HUES48 (cell line): Measurements from ENCODE around the gene CTDSPL.
"Not testable (repeated sequence)": the region's sequence is repeated elsewhere in the genome, so short reads cannot be mapped to it uniquely, and the experiment has no call there.

Source experiments
- H3K27ac ChIP-seq: one replicate; pipeline ENCODE4 v1.7.0; 2013; ENCODE audit warnings: low read depth, low read length, inconsistent platforms
- H3K27me3 ChIP-seq: 2 replicates; pipeline ENCODE4 v1.6.1; 2013; ENCODE audit warnings: mild to moderate bottlenecking, low read length; ENCODE audit not compliant: control insufficient read depth, insufficient read depth
- H3K36me3 ChIP-seq: 2 replicates; pipeline ENCODE4 v1.6.1; 2013; ENCODE audit warnings: low read length; ENCODE audit not compliant: control insufficient read depth, insufficient read depth
- H3K4me1 ChIP-seq: 2 replicates; pipeline ENCODE4 v1.6.1; 2013; ENCODE audit warnings: mild to moderate bottlenecking, low read length; ENCODE audit not compliant: control insufficient read depth, insufficient read depth
- H3K4me3 ChIP-seq: 2 replicates; pipeline ENCODE4 v1.5.1; 2013; ENCODE audit warnings: mild to moderate bottlenecking, low read depth, low read length
- H3K9ac ChIP-seq: 2 replicates; pipeline ENCODE4 v1.6.1; 2013; ENCODE audit warnings: mild to moderate bottlenecking, low read depth, low read length, moderate library complexity
- H3K9me3 ChIP-seq: 2 replicates; pipeline ENCODE4 v1.6.1; 2013; ENCODE audit warnings: low read length; ENCODE audit not compliant: control insufficient read depth, insufficient read depth

The CTDSPL gene

GRCh38 chr3:37861620-37862041 lies at the start of gene CTDSPL:
Gene CTDSPL, plus strand, starts transcription at chr3:37861880. Its CDS starts 320 bp downstream, at chr3:37862200.
- H3K4me1 ChIP-seq, result peaks cover 27% of the 10 kb centered on the region
- peaks cover 15% of the 10 kb centered on the region for H3K27me3 ChIP-seq
- H3K36me3 ChIP-seq, result no peaks in the 10 kb centered on the region
- H3K9me3 ChIP-seq, result 0 out of 2 replicates have a peak, but pooled peaks cover 3% of the 10 kb centered on the region
- H3K9ac ChIP-seq, result peak within 1 kb of the TSS; percentile 58
- H3K27ac ChIP-seq, result no peak within 1 kb of the TSS
- H3K4me3 ChIP-seq, result peak within 1 kb of the TSS; percentile 86

- H3K36me3 ChIP-seq, result no peaks in the 10 kb centered on the region
- no peaks in the 10 kb centered on the region for H3K27me3 ChIP-seq
- no peaks in the 10 kb centered on the region for H3K9me3 ChIP-seq
- no peak overlapping the region for H3K4me3 ChIP-seq
- H3K27ac ChIP-seq, result no peak overlapping the region
- H3K4me1 ChIP-seq, result no peaks in the 10 kb centered on the region
- H3K9ac ChIP-seq, result no peak overlapping the region
These were observed 49.2 kb upstream of the CTDSPL start for GRCh38 chr3:37812499-37812896.

GRCh38 chr3:37813403-37813802 lies 48.3 kb upstream of the CTDSPL start:
- H3K4me1 ChIP-seq, result no peaks in the 10 kb centered on the region
- H3K27me3 ChIP-seq, result no peaks in the 10 kb centered on the region
- H3K27ac ChIP-seq, result no peak overlapping the region
- H3K9ac ChIP-seq, result no peak overlapping the region
- no peaks in the 10 kb centered on the region for H3K36me3 ChIP-seq
- H3K9me3 ChIP-seq, result no peaks in the 10 kb centered on the region
- no peak overlapping the region for H3K4me3 ChIP-seq

- no peak overlapping the region for H3K9ac ChIP-seq
- no peaks in the 10 kb centered on the region for H3K36me3 ChIP-seq
- H3K27me3 ChIP-seq, result no peaks in the 10 kb centered on the region
- H3K9me3 ChIP-seq, result no peaks in the 10 kb centered on the region
- H3K4me1 ChIP-seq, result no peaks in the 10 kb centered on the region
- H3K4me3 ChIP-seq, result no peak overlapping the region
- no peak overlapping the region for H3K27ac ChIP-seq
These were observed 47.1 kb upstream of the CTDSPL start for GRCh38 chr3:37814547-37814946.

GRCh38 chr3:37815156-37815555 lies 46.5 kb upstream of the CTDSPL start:
- not testable (repeated sequence) for H3K27ac ChIP-seq, H3K4me1 ChIP-seq

GRCh38 chr3:37816271-37816670 lies 45.4 kb upstream of the CTDSPL start:
- no peak overlapping the region for H3K4me3 ChIP-seq
- no peaks in the 10 kb centered on the region for H3K9me3 ChIP-seq
- no peaks in the 10 kb centered on the region for H3K27me3 ChIP-seq
- H3K4me1 ChIP-seq, result no peaks in the 10 kb centered on the region
- no peak overlapping the region for H3K27ac ChIP-seq
- H3K9ac ChIP-seq, result no peak overlapping the region
- no peaks in the 10 kb centered on the region for H3K36me3 ChIP-seq

More at GRCh38 chr3:37815156-37815555, 46.5 kb upstream of the CTDSPL start:
- not testable (repeated sequence) for H3K4me3 ChIP-seq, H3K9me3 ChIP-seq, H3K9ac ChIP-seq, H3K36me3 ChIP-seq, H3K27me3 ChIP-seq

- no peak overlapping the region for H3K4me3 ChIP-seq
- H3K27ac ChIP-seq, result no peak overlapping the region
- H3K36me3 ChIP-seq, result no peaks in the 10 kb centered on the region
- H3K9ac ChIP-seq, result no peak overlapping the region
- H3K4me1 ChIP-seq, result peaks cover 2% of the 10 kb centered on the region; the same call in 1 of the 2 replicates
- no peaks in the 10 kb centered on the region for H3K27me3 ChIP-seq
- H3K9me3 ChIP-seq, result no peaks in the 10 kb centered on the region
These were observed 42.1 kb upstream of the CTDSPL start for GRCh38 chr3:37819591-37819990.

- H3K27ac ChIP-seq, result no peak overlapping the region
- H3K36me3 ChIP-seq, result no peaks in the 10 kb centered on the region
- H3K4me3 ChIP-seq, result no peak overlapping the region
- no peaks in the 10 kb centered on the region for H3K27me3 ChIP-seq
- no peak overlapping the region for H3K9ac ChIP-seq
- H3K4me1 ChIP-seq, result peaks cover 9% of the 10 kb centered on the region
- H3K9me3 ChIP-seq, result no peaks in the 10 kb centered on the region
These were observed 41.4 kb upstream of the CTDSPL start for GRCh38 chr3:37820286-37820685.

- H3K27ac ChIP-seq, result no peak overlapping the region
- no peaks in the 10 kb centered on the region for H3K27me3 ChIP-seq
- H3K9ac ChIP-seq, result no peak overlapping the region
- no peak overlapping the region for H3K4me3 ChIP-seq
- peaks cover 9% of the 10 kb centered on the region for H3K4me1 ChIP-seq
- H3K36me3 ChIP-seq, result no peaks in the 10 kb centered on the region
- H3K9me3 ChIP-seq, result no peaks in the 10 kb centered on the region
These were observed 38.5 kb upstream of the CTDSPL start for GRCh38 chr3:37823189-37823588.

GRCh38 chr3:37824090-37824953 lies 37.4 kb upstream of the CTDSPL start:
- H3K27me3 ChIP-seq, result no peaks in the 10 kb centered on the region
- peaks cover 9% of the 10 kb centered on the region for H3K4me1 ChIP-seq

GRCh38 chr3:37824954-37825328 lies 36.7 kb upstream of the CTDSPL start:
- no peak overlapping the region for H3K9ac ChIP-seq
- no peak overlapping the region for H3K27ac ChIP-seq
- no peak overlapping the region for H3K4me3 ChIP-seq
- H3K9me3 ChIP-seq, result no peaks in the 10 kb centered on the region
- no peaks in the 10 kb centered on the region for H3K27me3 ChIP-seq
- H3K4me1 ChIP-seq, result peaks cover 9% of the 10 kb centered on the region
- H3K36me3 ChIP-seq, result no peaks in the 10 kb centered on the region

More at GRCh38 chr3:37824090-37824953, 37.4 kb upstream of the CTDSPL start:
- H3K27ac ChIP-seq, result no peak overlapping the region
- no peak overlapping the region for H3K4me3 ChIP-seq
- H3K9me3 ChIP-seq, result no peaks in the 10 kb centered on the region
- no peak overlapping the region for H3K9ac ChIP-seq
- H3K36me3 ChIP-seq, result no peaks in the 10 kb centered on the region
